NT2/D1 (cell line): Measurements from ENCODE around the gene LYST.

Experiments used
- SUZ12 ChIP-seq: IDR thresholded peaks from 2 replicates; pipeline ENCODE4 v1.6.1; 2011; ENCODE audit not compliant: insufficient read length, insufficient read depth; ENCODE audit errors: extremely low read depth
- YY1 ChIP-seq: IDR thresholded peaks from 2 replicates; pipeline ENCODE4 v1.6.1; 2011; ENCODE audit not compliant: insufficient read length, insufficient read depth
- ZNF274 ChIP-seq: IDR thresholded peaks from 2 replicates; pipeline ENCODE4 v1.6.1; 2011; ENCODE audit warnings: mild to moderate bottlenecking, low read depth, low read length

GRCh38 chr1:235635938-235636662 is 230.6 kb downstream of the LYST start:
- TF ChIP-seq ZNF274 (no peak), YY1 (no peak), SUZ12 (no peak)
